HEK293 (cell line): ENCODE measurements around the gene AHCTF1.

ENCODE experiments used
- CTCF ChIA-PET: fragments of 350-600 bp; formaldehyde crosslinking; extraction: SDS; loops from one replicate; lab custom pipeline; 2021; ENCODE audit warnings: antibody characterized with exemption; lab: Yijun Ruan, JAX
- POLR2A ChIA-PET: fragments of 300-600 bp; formaldehyde crosslinking; extraction: SDS; loops from one replicate; lab custom pipeline; 2020; ENCODE audit warnings: antibody characterized with exemption, inconsistent platforms; lab: Yijun Ruan, JAX
- H3K27ac ChIP-seq: fragments of 200-500 bp; sonication (Bioruptor generic); 2 replicates; pipeline ENCODE4 v1.5.1; 2014; ENCODE audit warnings: low read depth, low read length, control low read depth, inconsistent platforms; ENCODE audit errors: extremely low read depth
- H3K36me3 ChIP-seq, 2 experiments: fragments of 200-500 bp in 1 of 2; sonication (Bioruptor generic) in 1 of 2; 1 replicate in 1 of 2; 2 replicates in 1 of 2; pipeline ENCODE4 v1.5.1; 2014 to 2017; ENCODE audit warnings: inconsistent platforms in 2 of 2, low read length in 2 of 2; ENCODE audit not compliant: control insufficient read depth in 2 of 2, insufficient read depth in 1 of 2
- H3K4me1 ChIP-seq: fragments of 200-500 bp; sonication (Bioruptor generic); 2 replicates; pipeline ENCODE4 v1.5.1; 2014; ENCODE audit warnings: mild to moderate bottlenecking, low read length, inconsistent platforms; ENCODE audit not compliant: control insufficient read depth, insufficient read depth
- H3K4me3 ChIP-seq: 2 replicates; pipeline ENCODE4 v1.5.1; 2011; ENCODE audit warnings: low read depth, mild to moderate bottlenecking, control low read depth, low read length, moderate library complexity
- H3K9me3 ChIP-seq: fragments of 200-500 bp; sonication (Bioruptor generic); 2 replicates; pipeline ENCODE4 v1.5.1; 2014; ENCODE audit warnings: low read depth, low read length, inconsistent platforms; ENCODE audit not compliant: control insufficient read depth, insufficient read depth
- AEBP2 ChIP-seq: fragments of 450-650 bp; formaldehyde crosslinking; IDR thresholded peaks from 2 replicates; pipeline ENCODE4 v1.5.1; 2016; ENCODE audit warnings: missing biosample characterization, missing genetic modification characterization, borderline replicate concordance
- BCL11B ChIP-seq: fragments of 450-650 bp; formaldehyde crosslinking; IDR thresholded peaks from 2 replicates; pipeline ENCODE4 v1.5.1; 2016; ENCODE audit warnings: low read depth, missing biosample characterization, missing genetic modification characterization
- PRDM10 ChIP-seq: fragments of 450-650 bp; formaldehyde crosslinking; IDR thresholded peaks from 2 replicates; pipeline ENCODE4 v1.5.1; 2016; ENCODE audit warnings: missing biosample characterization, missing genetic modification characterization
- SCRT1 ChIP-seq: fragments of 450-650 bp; formaldehyde crosslinking; IDR thresholded peaks from 2 replicates; pipeline ENCODE4 v1.5.1; 2016; ENCODE audit warnings: missing biosample characterization, missing genetic modification characterization, borderline replicate concordance
- SCRT2 ChIP-seq: fragments of 450-650 bp; formaldehyde crosslinking; IDR thresholded peaks from 2 replicates; pipeline ENCODE4 v1.5.1; 2016; ENCODE audit warnings: missing biosample characterization, missing genetic modification characterization
- ZBTB26 ChIP-seq: fragments of 450-650 bp; formaldehyde crosslinking; optimal IDR thresholded peaks from 2 replicates; pipeline ENCODE3; 2016; ENCODE audit warnings: missing biosample characterization, mild to moderate bottlenecking, missing genetic modification characterization
- ZBTB44 ChIP-seq: fragments of 450-650 bp; IDR thresholded peaks from 2 replicates; pipeline ENCODE4 v1.5.1; 2018; ENCODE audit warnings: missing biosample characterization, mild to moderate bottlenecking, missing genetic modification characterization
- ZNF184 ChIP-seq: fragments of 450-650 bp; IDR thresholded peaks from 2 replicates; pipeline ENCODE4 v1.5.1; 2018; ENCODE audit warnings: missing biosample characterization, mild to moderate bottlenecking, missing genetic modification characterization
- ZNF211 ChIP-seq: fragments of 450-650 bp; formaldehyde crosslinking; IDR thresholded peaks from 2 replicates; pipeline ENCODE4 v1.5.1; 2016; ENCODE audit warnings: low read depth, missing biosample characterization, missing genetic modification characterization
- ZNF280C ChIP-seq: fragments of 450-650 bp; formaldehyde crosslinking; IDR thresholded peaks from 2 replicates; pipeline ENCODE4 v1.5.1; 2016; ENCODE audit warnings: missing biosample characterization, missing genetic modification characterization
- ZNF544 ChIP-seq: fragments of 450-650 bp; formaldehyde crosslinking; IDR thresholded peaks from 2 replicates; pipeline ENCODE4 v1.5.0; 2017; ENCODE audit warnings: missing biosample characterization, missing genetic modification characterization
- ZNF561 ChIP-seq: fragments of 450-650 bp; IDR thresholded peaks from 2 replicates; pipeline ENCODE4 v1.5.1; 2018; ENCODE audit warnings: missing biosample characterization, missing genetic modification characterization, borderline replicate concordance
- ZNF626 ChIP-seq: fragments of 450-650 bp; sonication (Bioruptor Pico); formaldehyde crosslinking; IDR thresholded peaks from 2 replicates; pipeline ENCODE4 v1.5.1; 2018; ENCODE audit warnings: missing biosample characterization, missing genetic modification characterization, inconsistent platforms
- ZNF645 ChIP-seq: fragments of 450-650 bp; formaldehyde crosslinking; IDR thresholded peaks from 2 replicates; pipeline ENCODE4; 2016; ENCODE audit warnings: missing biosample characterization, missing genetic modification characterization
- ZNF660 ChIP-seq: fragments of 450-650 bp; IDR thresholded peaks from 2 replicates; pipeline ENCODE4 v1.5.1; 2018; ENCODE audit warnings: missing biosample characterization, mild to moderate bottlenecking, missing genetic modification characterization
- ZNF701 ChIP-seq: fragments of 450-650 bp; formaldehyde crosslinking; IDR thresholded peaks from 2 replicates; pipeline ENCODE4 v1.5.1; 2016; ENCODE audit warnings: missing biosample characterization, missing genetic modification characterization
- ZSCAN4 ChIP-seq: fragments of 450-650 bp; formaldehyde crosslinking; IDR thresholded peaks from 2 replicates; pipeline ENCODE4 v1.5.1; 2017; ENCODE audit warnings: missing biosample characterization, missing genetic modification characterization

Gene AHCTF1

GRCh38 chr1:246792603-246793002 lies 139.1 kb downstream of the AHCTF1 start (continued):
- TF ChIP-seq PRDM10 (tag by site-specific recombination) (no peak), AEBP2 (no peak), ZNF211 (tag by site-specific recombination) (no peak), ZNF660 (tag by site-specific recombination) (no peak), ZNF561 (tag by site-specific recombination) (no peak)

- ChIA-PET POLR2A (no interaction called here), CTCF (no interaction called here)
Observed at GRCh38 chr1:246791303-246791918, 140.3 kb downstream of the AHCTF1 start.

GRCh38 chr1:246790833-246791232 lies 140.9 kb downstream of the AHCTF1 start:
- Histone ChIP-seq H3K9me3 (no peaks in the 10 kb centered on the region), H3K36me3 (no peaks in the 10 kb centered on the region), H3K4me1 (no peaks in the 10 kb centered on the region), H3K4me3 (no peak overlapping the region), H3K27ac (no peak overlapping the region)
- ChIA-PET POLR2A (no interaction called here), CTCF (no interaction called here)
- no peak for TF ChIP-seq ZNF701 (tag by site-specific recombination)
- TF ChIP-seq ZSCAN4 (tag by site-specific recombination) = no peak
- no peak for TF ChIP-seq SCRT1 (tag by site-specific recombination)
- no peak for TF ChIP-seq BCL11B (tag by site-specific recombination)
- no peak for TF ChIP-seq ZBTB44 (tag by site-specific recombination)
- no peak for TF ChIP-seq ZNF184 (tag by site-specific recombination)
- TF ChIP-seq ZNF626 (tag by site-specific recombination) = no peak
- TF ChIP-seq ZNF544 (tag by site-specific recombination) = no peak
- no peak for TF ChIP-seq ZBTB26 (tag by site-specific recombination)
- TF ChIP-seq ZNF280C (tag by site-specific recombination) = no peak

More at GRCh38 chr1:246791303-246791918, 140.3 kb downstream of the AHCTF1 start:
- H3K9me3 ChIP-seq = no peaks in the 10 kb centered on the region
- no peak overlapping the region for H3K4me3 ChIP-seq
- H3K4me1 ChIP-seq = no peaks in the 10 kb centered on the region
- no peaks in the 10 kb centered on the region for H3K36me3 ChIP-seq
- H3K27ac ChIP-seq = no peak overlapping the region
- TF ChIP-seq ZNF645 (tag by site-specific recombination) = no peak
- no peak for TF ChIP-seq SCRT2 (tag by site-specific recombination)
